HPDE6-E6E7 (cell line): Measurements from ENCODE around the gene PMM2.

Source experiments
- DNase-seq: peaks from one replicate; pipeline ENCODE4 v3.0.0; 2011; ENCODE audit warnings: missing footprints; ENCODE audit errors: extremely low spot score

PMM2 gene

GRCh38 chr16:8887952-8888560 is 90.4 kb downstream of the PMM2 start:
- DNase-seq = no peak

GRCh38 chr16:8888951-8889892 is 91.6 kb downstream of the PMM2 start:
- no peak for DNase-seq

GRCh38 chr16:8889893-8890548 is 92.4 kb downstream of the PMM2 start:
- no peak for DNase-seq

- DNase-seq = no peak
Measured at GRCh38 chr16:8890549-8890921, 92.9 kb downstream of the PMM2 start.

GRCh38 chr16:8892101-8892575 is 94.5 kb downstream of the PMM2 start:
- no peak for DNase-seq

GRCh38 chr16:8893426-8893825 is 95.8 kb downstream of the PMM2 start:
- no peak for DNase-seq

- no peak for DNase-seq
Measured at GRCh38 chr16:8893976-8894690, 96.5 kb downstream of the PMM2 start.

GRCh38 chr16:8894736-8895334 is 97.2 kb downstream of the PMM2 start:
- no peak for DNase-seq

- DNase-seq = no peak
Measured at GRCh38 chr16:8898660-8899318, 101.2 kb downstream of the PMM2 start.
